HL-60/S4 treated with retinoic acid at 250 ng/mL for 4 days and 3 days (cell line): Measurements from ENCODE around the gene TRAK1.

ENCODE experiments used
- in situ Hi-C: fragments of 300-500 bp; cut with MboI; formaldehyde crosslinking; loops from 2 replicates; pipeline ENCODE4 v1.7.0; 2022; ENCODE audit warnings: low sequenced_read_pairs

Gene TRAK1

DNA sequence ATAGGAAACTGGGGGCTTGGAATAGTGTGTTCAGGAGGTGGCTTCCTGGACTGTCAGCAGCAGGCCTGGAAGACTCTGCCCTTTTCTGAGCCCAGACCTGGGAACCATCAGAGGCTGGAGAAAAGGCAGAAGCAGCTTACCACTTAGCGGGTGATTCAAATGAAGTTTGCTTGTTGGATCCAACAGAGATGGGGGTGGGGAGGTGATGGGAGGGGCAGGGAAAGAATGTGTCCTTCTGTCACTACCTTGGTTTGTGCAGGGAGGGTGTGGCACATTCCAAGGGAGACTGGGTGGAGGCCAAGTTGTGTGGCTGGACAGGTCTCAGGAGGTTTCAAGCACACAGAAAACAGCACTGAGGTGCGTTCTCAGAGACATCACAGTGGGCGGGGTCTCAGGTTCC lies 58.8 kb downstream of the TRAK1 start:
- in situ Hi-C loops: no loop called here

- in situ Hi-C loops: no loop called here
These were observed 60.5 kb downstream of the TRAK1 start for GRCh38 chr3:42151596-42152168.

DNA sequence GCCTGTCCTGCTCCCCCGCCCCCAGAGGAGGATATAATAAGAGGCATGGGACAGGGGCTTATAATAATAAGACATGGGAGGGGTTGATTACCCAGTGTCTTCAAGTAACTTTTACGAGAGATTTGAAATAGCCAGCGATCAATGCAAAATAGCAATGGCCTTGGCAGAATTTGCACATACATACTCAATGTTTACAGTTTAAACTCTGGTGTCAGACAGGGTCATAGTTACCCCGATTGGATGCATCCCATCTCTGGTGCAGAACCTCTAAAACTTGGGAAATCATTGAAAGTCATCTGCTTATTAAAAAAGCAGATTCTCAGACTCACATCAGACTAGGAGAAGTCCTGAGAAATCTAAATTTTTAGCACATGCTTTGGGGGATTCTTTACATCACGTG lies 61.0 kb downstream of the TRAK1 start:
- in situ Hi-C loops: no loop called here

GRCh38 chr3:42153039-42153438 lies 61.9 kb downstream of the TRAK1 start:
- in situ Hi-C loops: no loop called here

DNA sequence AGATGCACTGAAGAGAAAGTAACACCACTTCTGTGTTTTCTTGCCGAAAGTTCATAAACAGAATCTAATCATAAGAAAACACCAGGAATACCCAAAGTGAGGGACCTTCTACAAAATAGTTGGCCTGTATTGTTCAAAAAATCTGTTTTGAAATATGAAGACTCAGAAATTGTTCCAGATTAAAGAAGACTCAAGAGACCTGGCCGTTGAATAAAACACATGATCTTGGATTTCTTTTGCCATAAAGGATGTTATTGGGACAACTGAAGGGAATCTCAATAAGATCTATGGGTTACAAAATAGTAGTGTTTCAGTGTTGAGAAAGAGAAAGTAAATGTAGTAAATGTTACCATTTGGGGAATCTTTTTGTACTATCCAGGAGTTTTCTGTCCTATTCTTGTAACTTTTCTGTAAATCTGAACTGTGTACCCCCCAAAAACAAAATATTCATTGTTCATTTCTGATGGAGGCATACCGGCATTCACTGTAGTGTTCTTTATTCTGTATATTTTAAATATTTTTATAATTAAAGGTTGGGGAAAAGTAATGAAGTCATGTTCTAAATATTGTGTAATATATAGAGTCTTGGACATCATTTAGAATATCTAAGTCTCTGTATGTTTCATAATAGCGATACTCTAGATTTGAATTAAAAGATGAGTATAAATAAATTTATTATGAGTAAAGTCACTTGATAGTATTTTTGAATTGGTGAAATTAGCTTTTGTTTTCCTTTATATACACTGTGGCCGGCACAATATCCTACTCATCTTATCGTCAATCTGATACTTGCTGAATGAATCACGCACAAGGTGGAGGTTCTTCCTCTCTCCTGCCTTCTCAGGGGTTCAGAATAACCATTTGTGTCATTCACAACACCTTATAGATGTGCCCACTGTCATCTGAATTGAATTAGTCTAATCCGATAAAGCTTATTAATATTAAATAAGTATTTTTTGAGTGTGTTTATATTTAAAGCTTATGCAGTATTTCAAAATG lies 66.7 kb downstream of the TRAK1 start:
- in situ Hi-C loops: no loop called here

DNA sequence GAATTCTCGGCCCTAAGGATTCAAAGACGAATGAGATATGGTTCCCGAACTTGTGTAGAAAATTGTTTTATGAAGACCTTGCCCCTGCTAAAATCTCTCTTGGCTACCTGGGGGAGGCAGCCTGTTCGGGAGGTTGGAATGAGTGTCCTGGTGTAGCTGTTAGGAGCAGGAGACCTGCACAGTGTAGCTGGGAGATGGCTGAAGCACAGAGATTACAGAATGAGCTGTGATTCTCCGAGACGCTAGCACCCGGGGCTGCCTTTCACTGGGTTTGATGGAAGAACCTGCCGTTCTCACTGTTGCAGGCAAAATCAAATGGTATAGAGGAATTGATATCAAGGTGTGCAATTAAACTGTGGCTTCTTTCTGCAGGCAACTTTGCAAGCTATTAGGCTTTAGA lies 68.0 kb downstream of the TRAK1 start:
- in situ Hi-C loops: no loop called here

DNA sequence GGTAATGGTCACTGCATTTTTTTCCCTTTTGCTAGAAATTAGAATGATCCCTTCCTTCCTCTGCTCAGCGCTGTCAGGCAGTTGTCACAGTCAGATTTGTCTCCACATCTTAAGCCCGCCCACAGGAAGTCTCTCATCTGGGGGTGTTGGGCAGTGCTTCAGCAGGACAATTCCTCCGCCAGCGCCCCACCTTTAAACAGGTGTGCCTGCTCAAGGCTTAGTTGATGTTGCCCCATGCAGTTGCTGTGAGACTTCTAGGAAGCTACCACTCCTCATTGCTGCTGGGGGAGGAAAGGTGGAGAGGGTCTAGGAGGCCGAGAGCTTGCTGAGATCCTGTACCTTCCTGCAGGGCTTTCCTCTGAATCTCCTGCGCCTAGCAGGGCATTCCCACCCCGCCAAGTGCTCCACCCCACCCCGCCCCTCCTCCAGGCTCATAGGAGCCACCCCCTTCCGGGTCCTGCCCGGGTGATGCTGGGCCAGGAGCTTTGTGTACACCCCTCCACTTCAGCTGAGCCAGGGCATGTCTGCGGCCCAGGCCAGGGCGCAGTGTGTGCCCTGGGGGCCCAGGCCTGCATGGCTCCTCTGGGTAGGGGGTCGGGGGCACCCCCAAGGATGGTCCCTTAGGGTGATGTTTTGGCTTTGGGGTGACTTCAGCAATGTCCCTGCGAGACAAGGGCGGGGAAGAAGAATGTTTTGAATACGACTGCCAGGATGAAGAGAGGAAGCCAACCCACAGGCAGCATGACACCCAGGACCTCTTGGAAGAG lies 68.7 kb downstream of the TRAK1 start:
- in situ Hi-C loops: no loop called here

- in situ Hi-C loops: no loop called here
These were observed 70.1 kb downstream of the TRAK1 start for GRCh38 chr3:42161050-42161935.

DNA sequence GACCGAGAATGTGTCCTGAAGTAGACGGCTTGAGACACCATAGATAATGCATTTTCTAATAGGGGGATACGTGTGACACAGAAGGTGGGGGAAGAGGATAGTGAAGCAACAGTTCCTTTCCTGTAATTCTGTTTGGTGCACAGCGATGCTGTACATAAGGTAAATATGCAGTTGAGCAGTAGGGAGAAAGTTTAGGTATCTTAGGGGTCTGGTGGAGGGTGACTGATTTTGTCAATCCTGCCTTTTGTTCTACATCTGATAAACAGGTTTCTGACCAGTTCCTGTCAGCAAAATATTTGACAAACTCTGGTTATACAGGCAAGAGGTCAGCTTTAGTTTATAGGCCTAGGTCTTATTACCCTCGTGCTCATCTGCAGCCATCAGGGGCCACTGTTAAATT lies 71.3 kb downstream of the TRAK1 start:
- in situ Hi-C loops: no loop called here

DNA sequence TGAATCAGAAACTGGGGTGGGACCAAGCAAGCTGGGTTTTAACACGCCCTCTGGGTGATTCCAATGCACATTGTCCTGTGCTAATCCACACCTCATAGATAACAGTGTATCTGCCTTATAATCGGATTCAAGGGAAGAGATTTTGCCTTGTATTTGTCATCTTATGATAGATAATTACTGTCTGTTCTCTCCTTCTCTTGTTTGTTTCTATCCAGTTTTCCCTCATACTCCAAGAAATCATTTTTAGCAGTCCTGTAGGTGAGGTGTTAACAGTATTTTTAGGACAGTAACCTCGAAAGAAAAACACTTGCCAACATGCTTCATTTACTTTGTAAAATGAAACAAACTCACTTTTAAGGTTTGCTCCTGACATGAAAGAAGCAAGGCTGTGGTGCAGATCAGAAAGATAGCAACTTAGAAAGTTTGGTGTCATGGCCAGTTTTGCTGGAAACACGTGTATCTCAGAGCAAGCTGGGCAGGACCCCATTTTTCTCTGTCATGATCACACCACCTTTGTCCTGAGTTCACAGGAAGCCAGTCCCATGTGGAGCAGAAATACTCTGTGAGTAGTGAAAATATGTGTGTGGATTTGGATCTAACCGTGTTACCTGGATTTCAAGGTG lies 72.6 kb downstream of the TRAK1 start:
- in situ Hi-C loops: no loop called here

- in situ Hi-C loops: no loop called here
These were observed 73.5 kb downstream of the TRAK1 start for GRCh38 chr3:42164656-42165055.

DNA sequence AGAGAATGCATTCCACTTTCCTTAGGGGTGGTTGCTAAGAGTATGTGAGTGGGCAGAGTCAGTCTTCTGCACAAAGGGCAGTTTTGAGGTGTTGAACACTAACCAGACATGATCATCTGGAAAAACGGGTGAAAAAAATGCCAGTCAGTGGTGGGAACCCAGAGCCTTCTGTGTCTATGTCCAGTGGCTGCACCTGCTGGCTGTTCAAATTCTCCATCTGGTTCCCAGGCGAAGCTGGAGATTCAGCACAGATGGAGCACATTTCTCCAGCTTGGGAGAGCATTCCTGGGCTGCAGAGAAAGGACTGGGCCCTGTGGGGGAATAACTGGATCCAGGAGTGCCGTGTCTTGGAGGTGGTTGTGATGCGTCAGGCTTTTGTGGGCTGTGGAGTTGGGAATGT lies 74.1 kb downstream of the TRAK1 start:
- in situ Hi-C loops: no loop called here

DNA sequence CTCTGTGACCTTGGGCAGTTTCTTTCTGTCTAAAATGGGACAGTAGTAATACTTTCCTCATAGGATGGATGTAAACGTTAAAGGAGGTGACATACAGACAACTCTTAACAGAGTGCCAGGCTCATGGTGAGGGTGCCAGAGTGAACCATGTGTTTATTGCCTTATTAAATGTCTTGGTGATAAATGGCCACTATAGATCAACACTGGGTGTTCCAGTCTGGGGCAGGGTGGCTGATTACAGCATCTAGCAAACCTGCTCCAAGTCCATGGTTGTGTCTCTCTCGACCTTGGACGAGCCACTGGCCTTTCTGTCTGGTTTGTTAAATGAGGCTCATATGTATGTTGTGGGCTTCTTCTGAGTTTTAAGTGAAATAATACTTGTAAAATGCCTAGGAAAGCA lies 75.1 kb downstream of the TRAK1 start:
- in situ Hi-C loops: no loop called here

DNA sequence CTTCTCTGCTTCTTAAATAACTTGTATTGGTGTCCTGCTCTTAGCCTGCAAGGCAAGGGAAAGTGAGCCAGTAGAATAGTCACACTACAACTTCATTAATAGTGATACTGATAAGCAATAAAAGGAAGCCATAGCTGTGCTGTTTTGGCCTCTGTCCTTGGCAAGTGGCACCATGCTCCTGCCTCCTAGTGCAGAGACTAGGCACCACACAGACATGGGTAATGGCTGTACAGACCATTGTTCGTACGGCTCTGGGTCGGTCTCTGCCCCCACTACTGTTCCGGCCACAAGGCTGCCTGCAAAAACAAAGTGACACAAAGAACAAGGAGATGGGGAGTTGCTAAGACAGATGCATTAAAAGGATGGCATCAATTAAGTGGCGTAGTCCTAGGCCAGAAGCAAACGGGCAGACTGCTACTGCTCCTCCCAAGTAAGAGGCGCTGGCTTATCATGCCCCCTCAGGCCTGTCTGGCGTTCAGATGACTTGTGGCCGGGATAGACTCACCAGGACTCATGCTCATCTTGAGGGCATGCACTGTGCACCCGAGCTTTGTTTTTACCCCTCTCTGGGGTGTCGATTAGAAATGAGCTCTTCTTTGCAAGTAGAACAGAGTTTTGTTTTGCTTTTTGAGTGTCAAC lies 75.6 kb downstream of the TRAK1 start:
- in situ Hi-C loops: no loop called here

GRCh38 chr3:42169579-42170120 lies 78.5 kb downstream of the TRAK1 start:
- in situ Hi-C loops: no loop called here

DNA sequence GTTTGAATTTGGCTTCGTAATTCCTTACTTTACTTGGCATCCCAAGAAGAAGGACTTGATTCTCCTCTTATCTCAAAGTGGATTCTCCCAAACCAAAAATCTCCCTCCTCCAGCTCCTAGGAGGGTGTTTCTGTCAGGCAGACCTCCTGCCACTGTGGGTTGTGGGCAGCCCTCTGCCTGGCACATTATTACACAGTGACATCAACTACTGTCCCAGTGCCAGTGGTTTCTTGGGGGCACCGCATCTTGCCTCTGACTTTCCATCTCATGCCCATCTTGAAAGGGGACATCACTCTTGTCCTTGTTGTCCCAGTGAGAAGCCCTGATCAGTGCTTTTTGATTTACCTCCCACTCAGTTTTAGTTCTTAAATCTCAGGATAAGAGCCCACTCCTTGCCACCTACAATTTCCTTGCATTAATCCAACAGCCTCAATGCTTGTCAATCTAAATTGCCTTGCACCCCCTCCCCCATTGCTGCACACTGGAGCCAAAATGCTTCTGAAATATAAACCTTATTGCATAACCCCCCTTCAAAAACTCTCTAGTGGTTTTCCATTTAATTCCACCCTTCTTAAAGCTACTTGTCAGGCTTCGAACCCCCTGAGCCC lies 81.0 kb downstream of the TRAK1 start:
- in situ Hi-C loops: no loop called here

DNA sequence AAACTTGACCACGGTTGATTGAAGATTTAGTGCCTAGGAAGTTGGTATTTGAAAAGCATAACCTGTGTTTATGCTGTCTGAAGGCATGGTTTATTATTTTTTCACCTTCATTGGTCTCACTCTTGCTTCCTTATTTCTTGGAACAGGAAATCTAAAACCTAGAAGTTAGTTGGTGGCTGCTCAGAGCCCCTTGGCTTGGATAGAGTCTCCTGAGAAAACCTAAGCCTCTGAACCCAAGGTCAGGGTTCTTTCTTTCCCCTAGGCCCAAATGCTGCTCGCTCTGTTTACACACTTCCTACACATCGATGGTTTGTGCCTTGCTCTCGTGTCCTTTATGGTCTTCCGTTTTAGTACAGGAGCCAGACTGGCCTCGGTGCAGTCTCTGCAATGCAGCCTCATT lies 82.2 kb downstream of the TRAK1 start:
- in situ Hi-C loops: no loop called here

- in situ Hi-C loops: no loop called here
These were observed 83.7 kb downstream of the TRAK1 start for GRCh38 chr3:42174679-42175385.
